ENCODE results near the gene RTN4RL1. TPM values are rescaled to one million over a fixed set of nuclear protein-coding genes. Genes with fewer than 3 reads are reported as not detected.

The RTN4RL1 gene
- total RNA-seq, 2 donors from 2014 or later, result 18.2 to 19.6 TPM

DNA sequence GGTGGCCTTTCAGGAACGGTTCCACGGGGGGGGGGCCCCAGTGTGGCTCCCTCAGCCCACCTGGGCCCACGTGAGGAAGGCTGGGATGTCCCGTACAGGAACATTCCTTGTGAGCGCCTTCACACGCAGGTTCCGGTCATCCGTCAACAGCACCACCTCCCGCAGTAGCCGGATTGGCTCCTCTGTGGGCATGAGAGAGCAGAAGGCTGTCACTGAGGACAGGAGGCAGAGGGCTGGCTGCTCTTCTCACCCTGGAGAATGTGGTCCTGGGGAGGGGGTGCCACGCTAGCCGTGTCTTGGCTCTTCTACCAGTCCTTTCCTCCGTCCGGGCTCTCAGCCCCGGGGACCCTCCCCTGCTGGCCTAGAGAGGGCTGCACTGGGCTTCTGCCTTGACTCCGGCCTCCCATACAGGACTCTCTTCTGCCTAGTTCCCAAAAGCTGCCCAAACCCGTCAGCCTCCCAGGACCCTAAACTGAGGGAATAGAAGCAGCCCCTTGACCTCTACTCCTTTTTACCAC, 36.4 kb upstream of the RTN4RL1 start:
- H3K9me3 ChIP-seq (ENCODE audit: control insufficient read depth, low read length), result no peaks in the 10 kb centered on the region
- DNase-seq, result no peak
- H3K27me3 Mint-ChIP-seq (ENCODE audit: insufficient read depth), result peaks cover 46% of the 10 kb centered on the region
- H3K27ac Mint-ChIP-seq, result no peak overlapping the region
- peaks cover 29% of the 10 kb centered on the region for H3K4me1 Mint-ChIP-seq
- peaks cover 50% of the 10 kb centered on the region for H3K27me3 ChIP-seq (ENCODE audit: control insufficient read depth, insufficient read depth, low read length, poor library complexity, severe bottlenecking)
- 93 to 94% methylated on average over 9 to 17 of the region's 17 CpGs for WGBS, 2 experiments (ENCODE audit: insufficient coverage in 1 of 2, insufficient read length in 1 of 2)
- peaks cover 4% of the 10 kb centered on the region for H3K9me3 Mint-ChIP-seq
- H3K36me3 Mint-ChIP-seq (ENCODE audit: low read depth), result peaks cover 50% of the 10 kb centered on the region
- no peak overlapping the region for H3K27ac ChIP-seq (ENCODE audit: low read depth, low read length)
- peaks cover 10% of the 10 kb centered on the region for H3K4me1 ChIP-seq (ENCODE audit: control insufficient read depth, insufficient read depth, low read length)
- no peak overlapping the region for H3K4me3 ChIP-seq (ENCODE audit: low read length)
- TF ChIP-seq, protein P1, sequence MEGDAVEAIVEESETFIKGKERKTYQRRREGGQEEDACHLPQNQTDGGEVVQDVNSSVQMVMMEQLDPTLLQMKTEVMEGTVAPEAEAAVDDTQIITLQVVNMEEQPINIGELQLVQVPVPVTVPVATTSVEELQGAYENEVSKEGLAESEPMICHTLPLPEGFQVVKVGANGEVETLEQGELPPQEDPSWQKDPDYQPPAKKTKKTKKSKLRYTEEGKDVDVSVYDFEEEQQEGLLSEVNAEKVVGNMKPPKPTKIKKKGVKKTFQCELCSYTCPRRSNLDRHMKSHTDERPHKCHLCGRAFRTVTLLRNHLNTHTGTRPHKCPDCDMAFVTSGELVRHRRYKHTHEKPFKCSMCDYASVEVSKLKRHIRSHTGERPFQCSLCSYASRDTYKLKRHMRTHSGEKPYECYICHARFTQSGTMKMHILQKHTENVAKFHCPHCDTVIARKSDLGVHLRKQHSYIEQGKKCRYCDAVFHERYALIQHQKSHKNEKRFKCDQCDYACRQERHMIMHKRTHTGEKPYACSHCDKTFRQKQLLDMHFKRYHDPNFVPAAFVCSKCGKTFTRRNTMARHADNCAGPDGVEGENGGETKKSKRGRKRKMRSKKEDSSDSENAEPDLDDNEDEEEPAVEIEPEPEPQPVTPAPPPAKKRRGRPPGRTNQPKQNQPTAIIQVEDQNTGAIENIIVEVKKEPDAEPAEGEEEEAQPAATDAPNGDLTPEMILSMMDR (conservative IDR thresholded peaks at IDR 0.05), result no peak
- H3K36me3 ChIP-seq (ENCODE audit: control insufficient read depth, insufficient read depth, low read length), result peaks cover 62% of the 10 kb centered on the region
- no peak overlapping the region for H3K9ac ChIP-seq (ENCODE audit: extremely low read depth, low read length, poor library complexity, severe bottlenecking)
- H3K4me3 Mint-ChIP-seq, result no peak overlapping the region

- Histone ChIP-seq H3K4me3 (ENCODE audit: low read length) (no peak overlapping the region), H3K27ac (ENCODE audit: low read depth, low read length) (no peak overlapping the region), H3K4me1 (ENCODE audit: control insufficient read depth, insufficient read depth, low read length) (peaks cover 10% of the 10 kb centered on the region), H3K27me3 (ENCODE audit: control insufficient read depth, insufficient read depth, low read length, poor library complexity, severe bottlenecking) (peaks cover 56% of the 10 kb centered on the region), H3K36me3 (ENCODE audit: control insufficient read depth, insufficient read depth, low read length) (peaks cover 56% of the 10 kb centered on the region), H3K9me3 (ENCODE audit: control insufficient read depth, low read length) (no peaks in the 10 kb centered on the region), H3K9ac (ENCODE audit: extremely low read depth, low read length, poor library complexity, severe bottlenecking) (no peak overlapping the region)
- no peak overlapping the region for H3K4me3 Mint-ChIP-seq
- TF ChIP-seq, protein P1 (conservative IDR thresholded peaks at IDR 0.05), result no peak
- peaks cover 29% of the 10 kb centered on the region for H3K4me1 Mint-ChIP-seq
- H3K9me3 Mint-ChIP-seq, result peaks cover 4% of the 10 kb centered on the region
- peaks cover 51% of the 10 kb centered on the region for H3K27me3 Mint-ChIP-seq (ENCODE audit: insufficient read depth)
- H3K36me3 Mint-ChIP-seq (ENCODE audit: low read depth), result peaks cover 46% of the 10 kb centered on the region
- 93 to 95% methylated on average over 12 to 21 of the region's 21 CpGs for WGBS, 2 experiments (ENCODE audit: insufficient coverage in 1 of 2, insufficient read length in 1 of 2)
- H3K27ac Mint-ChIP-seq, result no peak overlapping the region
- no peak for DNase-seq
These were observed 35.7 kb upstream of the RTN4RL1 start for GRCh38 chr17:2060681-2061440.

DNA sequence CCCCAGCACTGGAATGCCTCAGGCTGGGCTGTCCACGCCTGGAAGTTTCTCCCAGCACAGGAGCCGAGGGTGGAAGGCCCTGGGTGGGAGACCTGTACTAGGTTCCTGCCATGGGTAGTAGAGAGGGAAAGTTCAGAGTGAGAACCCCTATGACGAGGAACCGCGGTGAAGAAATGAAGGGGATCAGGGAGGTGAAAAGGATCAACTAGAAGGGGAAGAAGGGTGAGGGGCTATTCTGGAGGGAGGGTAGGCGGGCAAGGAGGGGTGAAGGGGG, 35.2 kb upstream of the RTN4RL1 start:
- Histone ChIP-seq H3K9ac (ENCODE audit: extremely low read depth, low read length, poor library complexity, severe bottlenecking) (no peak overlapping the region), H3K27me3 (ENCODE audit: control insufficient read depth, insufficient read depth, low read length, poor library complexity, severe bottlenecking) (peaks cover 60% of the 10 kb centered on the region), H3K27ac (ENCODE audit: low read depth, low read length) (no peak overlapping the region), H3K4me3 (ENCODE audit: low read length) (no peak overlapping the region), H3K4me1 (ENCODE audit: control insufficient read depth, insufficient read depth, low read length) (peaks cover 10% of the 10 kb centered on the region), H3K36me3 (ENCODE audit: control insufficient read depth, insufficient read depth, low read length) (peaks cover 51% of the 10 kb centered on the region), H3K9me3 (ENCODE audit: control insufficient read depth, low read length) (no peaks in the 10 kb centered on the region)
- no peak overlapping the region for H3K4me3 Mint-ChIP-seq
- TF ChIP-seq, protein P1 (conservative IDR thresholded peaks at IDR 0.05), result no peak
- H3K27ac Mint-ChIP-seq, result no peak overlapping the region
- peaks cover 29% of the 10 kb centered on the region for H3K4me1 Mint-ChIP-seq
- H3K9me3 Mint-ChIP-seq, result peaks cover 4% of the 10 kb centered on the region
- peaks cover 46% of the 10 kb centered on the region for H3K36me3 Mint-ChIP-seq (ENCODE audit: low read depth)
- 93 to 97% methylated on average over 4 to 6 of the region's 6 CpGs for WGBS, 2 experiments (ENCODE audit: insufficient coverage in 1 of 2, insufficient read length in 1 of 2)
- DNase-seq, result no peak
- peaks cover 53% of the 10 kb centered on the region for H3K27me3 Mint-ChIP-seq (ENCODE audit: insufficient read depth)

Data from endodermal cell (in vitro differentiated cells).